ENCODE data around the gene CETN2.

DNA sequence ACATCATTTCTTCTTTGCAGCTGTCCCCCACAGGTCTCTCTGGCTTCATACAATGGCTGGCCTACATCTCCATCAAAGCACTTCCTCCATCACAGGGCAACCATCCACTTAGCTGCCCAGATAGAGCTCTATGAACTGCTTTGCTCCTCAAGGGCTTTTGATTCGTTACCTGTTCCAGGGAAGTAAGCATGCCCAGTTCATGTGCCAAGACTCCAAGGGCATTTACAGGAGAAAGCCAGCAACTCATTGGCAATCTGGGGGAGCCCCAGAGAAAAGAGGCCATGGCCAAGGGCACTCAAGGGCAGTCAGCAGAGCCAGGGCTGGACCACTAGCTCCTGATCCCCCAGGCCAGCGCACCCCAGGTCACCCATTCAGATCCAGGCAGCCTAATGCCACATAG is 42.8 kb upstream of the CETN2 start:
- TF ChIP-seq CTCF (IDR thresholded peaks at IDR 0.05) (no peak), EP300 (IDR thresholded peaks at IDR 0.05) (no peak), POLR2A (IDR thresholded peaks at IDR 0.05) (no peak)
